Esophagus squamous epithelium (tissue), 4 donors: ENCODE results near the gene PAIP1.

Experiments used
- CTCF ChIP-seq, 6 experiments: fragments of 450-650 bp in 4 of 6; fragments of 200-600 bp in 2 of 6; sonication (generic) in 2 of 6; IDR thresholded peaks; one replicate each; pipeline ENCODE4 v1.5.1; 2016 to 2019; ENCODE audit warnings: antibody characterized with exemption in 6 of 6, mild to moderate bottlenecking in 4 of 6, moderate library complexity in 4 of 6
- POLR2A ChIP-seq, 4 donors: fragments of 450-650 bp; IDR thresholded peaks; one replicate each; pipeline ENCODE4 v1.6.1; 2017; ENCODE audit warnings: antibody characterized with exemption in 4 of 4, mild to moderate bottlenecking in 4 of 4, moderate library complexity in 3 of 4

DNA sequence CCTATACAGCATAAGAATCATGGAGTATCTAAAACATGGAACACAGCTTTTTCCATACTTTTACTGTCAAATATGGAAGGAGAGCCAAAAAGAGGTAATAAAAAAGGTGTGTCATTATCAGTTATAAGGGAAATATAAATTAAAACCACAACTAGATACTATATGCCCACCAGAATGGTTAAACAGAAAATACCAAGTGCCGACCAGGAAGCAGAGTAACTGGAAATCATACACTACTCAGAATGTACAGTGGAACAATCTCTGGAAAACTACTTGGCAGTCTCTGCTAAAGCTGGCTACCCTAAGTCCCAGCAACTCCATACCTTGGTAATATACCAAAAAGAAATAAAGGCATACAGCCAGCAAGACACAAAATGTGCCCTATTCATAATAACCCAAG is 2.4 kb downstream of the PAIP1 start:
- TF ChIP-seq CTCF (IDR thresholded peaks at IDR 0.05), result no peak
- TF ChIP-seq POLR2A (IDR thresholded peaks at IDR 0.05), result no peak
